Activated CD4-positive, alpha-beta memory T cell treated with anti-CD3 and anti-CD28 coated beads, Interleukin-2, amount 10 ng/mL, durations not matched to agents 7 days and 5 days (primary cell): ENCODE data around the gene HERC3. TPM values are rescaled to one million over a fixed set of nuclear protein-coding genes. Genes with fewer than 3 reads are reported as not detected.

Experiments
- CTCF ChIA-PET: fragments of 350-600 bp; sonication (Branson Sonifier 250); formaldehyde crosslinking; loops from one replicate; lab custom pipeline; 2021; ENCODE audit warnings: antibody characterized with exemption, inconsistent platforms; lab: Charles Lee
- POLR2A ChIA-PET: fragments of 350-600 bp; sonication (Branson Sonifier 250); formaldehyde crosslinking; loops from one replicate; lab custom pipeline; 2021; ENCODE audit warnings: antibody characterized with exemption; lab: Charles Lee
- DNase-seq: peaks from one replicate; pipeline ENCODE4 v3.0.0-alpha.2; 2020
- H3K27ac Mint-ChIP-seq: one replicate; pipeline ENCODE4 v1.8.0; 2021; ENCODE audit warnings: mild to moderate bottlenecking, mixed read lengths
- H3K27me3 Mint-ChIP-seq: one replicate; pipeline ENCODE4 v1.8.0; 2021; ENCODE audit warnings: mixed read lengths
- H3K36me3 Mint-ChIP-seq: one replicate; pipeline ENCODE4 v1.8.0; 2021; ENCODE audit warnings: low read depth, mixed read lengths
- H3K4me1 Mint-ChIP-seq: one replicate; pipeline ENCODE4 v1.8.0; 2021; ENCODE audit warnings: mixed read lengths
- H3K4me3 Mint-ChIP-seq: one replicate; pipeline ENCODE4 v1.8.0; 2021; ENCODE audit warnings: mild to moderate bottlenecking, mixed read lengths
- H3K9me3 Mint-ChIP-seq: one replicate; pipeline ENCODE4 v1.8.0; 2021; ENCODE audit warnings: mixed read lengths
- total RNA-seq, 2 experiments: library from RNA; stranded (reverse); gene quantifications; one replicate each; pipeline ENCODE4 v1.2.3, GENCODE V29; 2021

Gene HERC3
- total RNA-seq, 2 experiments from 2014 or later, result 36.9 to 41.9 TPM

- Mint-ChIP-seq H3K4me3 (no peak overlapping the region), H3K9me3 (peaks cover 5% of the 10 kb centered on the region), H3K27ac (no peak overlapping the region), H3K4me1 (no peaks in the 10 kb centered on the region), H3K27me3 (no peaks in the 10 kb centered on the region), H3K36me3 (no peaks in the 10 kb centered on the region)
- ChIA-PET POLR2A (no interaction called here), CTCF (no interaction called here)
- DNase-seq, result no peak
Measured at GRCh38 chr4:88646528-88647280, 54.4 kb downstream of the HERC3 start.

- CTCF ChIA-PET, result interaction anchor here (1.6 kb wide), 1 partner anchor 110 kb away, joined by 5 read pairs; no protein-coding TSS in a partner anchor
- H3K27ac Mint-ChIP-seq, result no peak overlapping the region
- no peak for DNase-seq
- H3K4me3 Mint-ChIP-seq, result no peak overlapping the region
- H3K4me1 Mint-ChIP-seq, result no peaks in the 10 kb centered on the region
- H3K9me3 Mint-ChIP-seq, result no peaks in the 10 kb centered on the region
- no peaks in the 10 kb centered on the region for H3K27me3 Mint-ChIP-seq
- POLR2A ChIA-PET, result no interaction called here
- peaks cover 3% of the 10 kb centered on the region for H3K36me3 Mint-ChIP-seq
Measured at GRCh38 chr4:88649716-88650115, 57.4 kb downstream of the HERC3 start.

- ChIA-PET CTCF (interaction anchor here (1.8 kb wide), 1 partner anchor 114 kb away, joined by 6 read pairs; no protein-coding TSS in a partner anchor), POLR2A (no interaction called here)
- Mint-ChIP-seq H3K27me3 (no peaks in the 10 kb centered on the region), H3K4me1 (no peaks in the 10 kb centered on the region), H3K27ac (no peak overlapping the region), H3K4me3 (no peak overlapping the region), H3K36me3 (peaks cover 17% of the 10 kb centered on the region), H3K9me3 (no peaks in the 10 kb centered on the region)
- DNase-seq, result no peak
Measured at GRCh38 chr4:88653371-88653946, 61.2 kb downstream of the HERC3 start.

GRCh38 chr4:88655226-88655625, 62.9 kb downstream of the HERC3 start:
- peaks cover 17% of the 10 kb centered on the region for H3K36me3 Mint-ChIP-seq
- ChIA-PET POLR2A (no interaction called here), CTCF (interaction anchor here (1.3 kb wide), 1 partner anchor 129 kb away, joined by 3 read pairs; no protein-coding TSS in a partner anchor)
- H3K27me3 Mint-ChIP-seq, result no peaks in the 10 kb centered on the region
- no peaks in the 10 kb centered on the region for H3K9me3 Mint-ChIP-seq
- no peak overlapping the region for H3K4me3 Mint-ChIP-seq
- DNase-seq, result no peak
- H3K27ac Mint-ChIP-seq, result no peak overlapping the region
- peaks cover 9% of the 10 kb centered on the region for H3K4me1 Mint-ChIP-seq

- H3K27me3 Mint-ChIP-seq, result no peaks in the 10 kb centered on the region
- H3K27ac Mint-ChIP-seq, result no peak overlapping the region
- H3K4me1 Mint-ChIP-seq, result peaks cover 11% of the 10 kb centered on the region
- H3K9me3 Mint-ChIP-seq, result no peaks in the 10 kb centered on the region
- ChIA-PET CTCF (interaction anchor here (0.5 to 3.4 kb wide), 17 partner anchors 8 to 366 kb away, joined by 3 to 37 read pairs (median 4); no protein-coding TSS in a partner anchor), POLR2A (interaction anchor here (1.1 kb wide), 3 partner anchors 66 to 132 kb away, joined by 3 read pairs; no protein-coding TSS in a partner anchor)
- no peak overlapping the region for H3K4me3 Mint-ChIP-seq
- H3K36me3 Mint-ChIP-seq, result peaks cover 14% of the 10 kb centered on the region
- peak; percentile 37 for DNase-seq
Measured at GRCh38 chr4:88659055-88659889, 67.0 kb downstream of the HERC3 start.

- peaks cover 14% of the 10 kb centered on the region for H3K36me3 Mint-ChIP-seq
- CTCF ChIA-PET, result interaction anchor here (0.5 to 3.4 kb wide), 11 partner anchors 11 to 364 kb away, joined by 3 to 37 read pairs (median 5); no protein-coding TSS in a partner anchor
Measured at GRCh38 chr4:88659890-88660208, 67.6 kb downstream of the HERC3 start.

GRCh38 chr4:88660446-88661294, 68.4 kb downstream of the HERC3 start:
- peaks cover 11% of the 10 kb centered on the region for H3K4me1 Mint-ChIP-seq

More at GRCh38 chr4:88659890-88660208, 67.6 kb downstream of the HERC3 start:
- POLR2A ChIA-PET, result interaction anchor here (1.1 kb wide), 3 partner anchors 67 to 133 kb away, joined by 3 read pairs; no protein-coding TSS in a partner anchor
- Mint-ChIP-seq H3K4me1 (peaks cover 11% of the 10 kb centered on the region), H3K27me3 (no peaks in the 10 kb centered on the region), H3K27ac (no peak overlapping the region), H3K4me3 (no peak overlapping the region), H3K9me3 (no peaks in the 10 kb centered on the region)
- DNase-seq, result no peak

GRCh38 chr4:88661739-88662138, 69.5 kb downstream of the HERC3 start:
- H3K4me3 Mint-ChIP-seq, result no peak overlapping the region
- no peak overlapping the region for H3K27ac Mint-ChIP-seq
- ChIA-PET CTCF (interaction anchor here (3.4 kb wide), 1 partner anchor 122 kb away, joined by 37 read pairs; no protein-coding TSS in a partner anchor), POLR2A (no interaction called here)
- H3K4me1 Mint-ChIP-seq, result peaks cover 11% of the 10 kb centered on the region
- no peak for DNase-seq
- no peaks in the 10 kb centered on the region for H3K9me3 Mint-ChIP-seq
- no peaks in the 10 kb centered on the region for H3K36me3 Mint-ChIP-seq
- no peaks in the 10 kb centered on the region for H3K27me3 Mint-ChIP-seq

More at GRCh38 chr4:88660446-88661294, 68.4 kb downstream of the HERC3 start:
- DNase-seq, result no peak
- ChIA-PET CTCF (interaction anchor here (3.4 kb wide), 1 partner anchor 120 kb away, joined by 37 read pairs; no protein-coding TSS in a partner anchor), POLR2A (no interaction called here)
- H3K36me3 Mint-ChIP-seq, result peaks cover 6% of the 10 kb centered on the region
- H3K27me3 Mint-ChIP-seq, result no peaks in the 10 kb centered on the region
- no peak overlapping the region for H3K27ac Mint-ChIP-seq
- no peak overlapping the region for H3K4me3 Mint-ChIP-seq
- no peaks in the 10 kb centered on the region for H3K9me3 Mint-ChIP-seq

GRCh38 chr4:88672987-88673386, 80.7 kb downstream of the HERC3 start:
- ChIA-PET POLR2A (no interaction called here), CTCF (interaction anchor here (0.8 to 1.5 kb wide), 3 partner anchors 8 to 41 kb away, joined by 3 to 4 read pairs (median 3); no protein-coding TSS in a partner anchor)
- Mint-ChIP-seq H3K9me3 (no peaks in the 10 kb centered on the region), H3K4me3 (no peak overlapping the region), H3K36me3 (peaks cover 19% of the 10 kb centered on the region), H3K4me1 (peaks cover 2% of the 10 kb centered on the region), H3K27ac (no peak overlapping the region), H3K27me3 (no peaks in the 10 kb centered on the region)
- DNase-seq, result no peak

- Mint-ChIP-seq H3K9me3 (no peaks in the 10 kb centered on the region), H3K27ac (no peak overlapping the region), H3K27me3 (no peaks in the 10 kb centered on the region), H3K4me1 (peaks cover 2% of the 10 kb centered on the region), H3K36me3 (peaks cover 22% of the 10 kb centered on the region), H3K4me3 (no peak overlapping the region)
- CTCF ChIA-PET, result interaction anchor here (0.8 to 1.0 kb wide), 2 partner anchors 15 to 40 kb away, joined by 3 read pairs; no protein-coding TSS in a partner anchor
- POLR2A ChIA-PET, result no interaction called here
- DNase-seq, result no peak
Measured at GRCh38 chr4:88673886-88674285, 81.6 kb downstream of the HERC3 start.

GRCh38 chr4:88674565-88674964, 82.3 kb downstream of the HERC3 start:
- Mint-ChIP-seq H3K27me3 (no peaks in the 10 kb centered on the region), H3K9me3 (no peaks in the 10 kb centered on the region), H3K36me3 (peaks cover 25% of the 10 kb centered on the region), H3K4me3 (no peak overlapping the region), H3K4me1 (peaks cover 2% of the 10 kb centered on the region), H3K27ac (no peak overlapping the region)
- ChIA-PET CTCF (no interaction called here), POLR2A (no interaction called here)
- no peak for DNase-seq

- Mint-ChIP-seq H3K27ac (no peak overlapping the region), H3K9me3 (no peaks in the 10 kb centered on the region), H3K36me3 (peaks cover 29% of the 10 kb centered on the region), H3K4me1 (peaks cover 2% of the 10 kb centered on the region), H3K4me3 (no peak overlapping the region), H3K27me3 (no peaks in the 10 kb centered on the region)
- CTCF ChIA-PET, result no interaction called here
- POLR2A ChIA-PET, result no interaction called here
- no peak for DNase-seq
Measured at GRCh38 chr4:88674979-88675378, 82.7 kb downstream of the HERC3 start.
